Cardiac muscle cell (in vitro differentiated cells and primary cell): ENCODE measurements around the gene SIRT2. TPM values are rescaled to one million over a fixed set of nuclear protein-coding genes. Genes with fewer than 3 reads are reported as not detected.

ENCODE experiments used
- DNase-seq, 2 donors: peaks; one replicate each; pipeline versions ENCODE4 v3.0.0 to v3.0.0-alpha.2; 2010 to 2017; ENCODE audit warnings: low read depth in 1 of 2, low spot score in 1 of 2
- H3K27ac ChIP-seq: fragments of 200-600 bp; sonication (generic); 2 replicates; pipeline ENCODE4 v1.5.1; 2016
- H3K27me3 ChIP-seq: fragments of 200-600 bp; sonication (generic); 2 replicates; pipeline ENCODE4 v1.6.0; 2016; ENCODE audit warnings: control low read depth
- H3K36me3 ChIP-seq: fragments of 200-600 bp; sonication (generic); 2 replicates; pipeline ENCODE4 v1.5.1; 2016; ENCODE audit warnings: control low read depth
- H3K4me1 ChIP-seq: fragments of 200-600 bp; sonication (generic); 2 replicates; pipeline ENCODE4 v1.8.1; 2017; ENCODE audit warnings: low read depth, mild to moderate bottlenecking, mixed run types
- H3K4me3 ChIP-seq: fragments of 200-600 bp; sonication (generic); 2 replicates; pipeline ENCODE4 v1.5.1; 2016; ENCODE audit warnings: mild to moderate bottlenecking
- H3K9me3 ChIP-seq: fragments of 200-600 bp; sonication (generic); 2 replicates; pipeline ENCODE4 v1.5.1; 2017; ENCODE audit warnings: low read depth, mild to moderate bottlenecking, control low read depth
- polyA plus RNA-seq: library from polyadenylated mRNA; unstranded; fragments of >200 nt; fragmentation: Nextera tagmentation; extraction: Ambion mirVana; gene quantifications from 2 replicates; pipeline ENCODE4 v1.2.1, GENCODE V29; 2016
- total RNA-seq: library from RNA; depleted of rRNA; stranded (reverse); fragments of >200 nt; gene quantifications from 2 replicates; pipeline ENCODE4 v1.2.3, GENCODE V29; 2016
- TF ChIP-seq, protein P1 (sequence below): IDR thresholded peaks from 2 replicates; pipeline ENCODE4 v1.5.1; 2012; ENCODE audit warnings: low read depth, mild to moderate bottlenecking, low read length

SIRT2 gene
- total and polyA plus RNA-seq, 2 experiments from 2014 or later = 33.4 to 33.5 TPM

- TF ChIP-seq, protein P1, sequence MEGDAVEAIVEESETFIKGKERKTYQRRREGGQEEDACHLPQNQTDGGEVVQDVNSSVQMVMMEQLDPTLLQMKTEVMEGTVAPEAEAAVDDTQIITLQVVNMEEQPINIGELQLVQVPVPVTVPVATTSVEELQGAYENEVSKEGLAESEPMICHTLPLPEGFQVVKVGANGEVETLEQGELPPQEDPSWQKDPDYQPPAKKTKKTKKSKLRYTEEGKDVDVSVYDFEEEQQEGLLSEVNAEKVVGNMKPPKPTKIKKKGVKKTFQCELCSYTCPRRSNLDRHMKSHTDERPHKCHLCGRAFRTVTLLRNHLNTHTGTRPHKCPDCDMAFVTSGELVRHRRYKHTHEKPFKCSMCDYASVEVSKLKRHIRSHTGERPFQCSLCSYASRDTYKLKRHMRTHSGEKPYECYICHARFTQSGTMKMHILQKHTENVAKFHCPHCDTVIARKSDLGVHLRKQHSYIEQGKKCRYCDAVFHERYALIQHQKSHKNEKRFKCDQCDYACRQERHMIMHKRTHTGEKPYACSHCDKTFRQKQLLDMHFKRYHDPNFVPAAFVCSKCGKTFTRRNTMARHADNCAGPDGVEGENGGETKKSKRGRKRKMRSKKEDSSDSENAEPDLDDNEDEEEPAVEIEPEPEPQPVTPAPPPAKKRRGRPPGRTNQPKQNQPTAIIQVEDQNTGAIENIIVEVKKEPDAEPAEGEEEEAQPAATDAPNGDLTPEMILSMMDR = no peak
- no peaks in the 10 kb centered on the region for H3K9me3 ChIP-seq
- no peaks in the 10 kb centered on the region for H3K4me1 ChIP-seq
- H3K36me3 ChIP-seq = peaks cover 2% of the 10 kb centered on the region
- H3K27me3 ChIP-seq = no peaks in the 10 kb centered on the region
- DNase-seq = peak; percentile 99 to 100
- H3K27ac ChIP-seq = peak within 1 kb of the TSS; percentile 90
- peak within 1 kb of the TSS; percentile 88 for H3K4me3 ChIP-seq
Measured at GRCh38 chr19:38930776-38931520, 31.5 kb upstream of the SIRT2 start, which contains the start of gene MRPS12. Gene MRPS12, plus strand, starts transcription at chr19:38930944. Its CDS starts 351 bp downstream, at chr19:38931295.

DNA sequence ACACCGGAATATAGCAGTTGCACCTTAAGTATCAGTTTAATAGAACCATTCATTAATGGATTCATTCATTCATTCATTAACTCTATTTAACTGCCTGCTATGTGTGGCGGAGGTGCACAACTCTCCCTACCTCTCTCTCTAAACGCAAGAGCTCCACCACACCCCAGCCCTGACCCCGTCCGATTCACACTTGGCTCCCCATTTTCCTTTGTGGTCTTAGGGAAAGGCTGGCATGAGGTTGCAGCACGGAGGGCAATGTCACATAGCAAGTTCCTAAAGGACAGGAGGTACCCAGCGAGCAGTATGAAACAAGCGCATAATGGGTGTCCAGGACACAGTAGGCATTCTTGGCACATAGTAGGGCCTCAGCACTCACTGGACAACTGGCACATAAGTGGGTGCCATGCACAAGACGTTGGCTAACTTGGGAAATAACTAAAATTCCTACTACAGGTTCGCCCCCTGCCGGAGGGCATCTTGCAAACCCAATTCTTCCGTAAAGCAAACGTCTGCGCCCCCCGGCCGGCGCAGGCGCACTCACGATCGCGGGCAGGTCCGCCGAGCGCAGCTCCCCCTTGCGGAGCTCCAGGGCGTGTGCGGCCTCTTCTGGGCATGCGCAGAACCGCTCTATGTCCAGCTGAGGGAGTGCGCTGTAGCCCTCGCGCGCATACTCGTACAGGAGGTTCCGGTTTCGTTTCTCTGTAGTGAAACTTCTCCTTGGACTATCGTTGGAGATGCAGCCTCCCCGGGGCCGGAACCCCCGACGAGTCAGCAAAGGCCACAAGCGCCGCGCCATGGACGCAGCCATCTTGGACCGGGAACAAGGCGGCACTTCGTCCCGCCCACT is 30.7 kb upstream of the SIRT2 start, which contains the start of gene SARS2:
TSS of gene SARS2 (minus strand) at position 835 of the 847 bp plus-strand sequence. CDS start at position 808, 27 bp downstream.
- Histone ChIP-seq H3K4me3 (peak within 1 kb of the TSS; percentile 88), H3K27ac (peak within 1 kb of the TSS; percentile 90), H3K27me3 (no peaks in the 10 kb centered on the region), H3K4me1 (no peaks in the 10 kb centered on the region), H3K9me3 (no peaks in the 10 kb centered on the region), H3K36me3 (peaks cover 2% of the 10 kb centered on the region)
- TF ChIP-seq, protein P1 = peak; percentile 100
- peak; percentile 94 to 97 for DNase-seq

DNA sequence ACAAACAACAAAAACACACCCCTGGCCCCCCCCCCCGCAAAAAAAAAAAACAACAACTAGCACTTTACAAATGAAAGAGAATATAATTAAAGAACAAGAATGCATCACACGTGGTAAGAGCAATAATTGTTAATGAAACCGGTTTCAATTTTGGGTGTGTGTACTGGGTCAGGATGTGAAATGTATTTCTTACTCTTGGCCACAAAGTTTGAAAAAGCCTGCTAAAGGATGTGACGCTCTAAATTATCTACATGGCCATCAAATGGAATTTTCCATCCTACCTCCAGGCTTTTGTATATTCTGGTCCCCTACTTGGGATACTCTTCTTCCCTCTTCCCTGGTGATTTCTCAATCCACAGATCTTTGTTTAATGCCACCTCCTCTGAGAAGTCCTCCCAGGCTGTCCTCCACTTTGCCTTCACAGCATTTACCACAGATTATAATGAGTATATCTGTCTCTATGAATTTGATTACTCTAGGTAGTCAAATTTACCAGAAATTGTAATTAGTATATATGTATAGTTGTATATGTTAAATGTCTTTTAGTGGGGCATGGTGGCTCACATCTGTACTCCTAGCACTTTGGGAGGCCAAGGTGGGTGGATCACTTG is 29.1 kb upstream of the SIRT2 start:
- TF ChIP-seq, protein P1 = no peak
- no peaks in the 10 kb centered on the region for H3K9me3 ChIP-seq
- H3K27me3 ChIP-seq = no peaks in the 10 kb centered on the region
- DNase-seq = no peak
- no peaks in the 10 kb centered on the region for H3K4me1 ChIP-seq
- no peak overlapping the region for H3K4me3 ChIP-seq
- no peak overlapping the region for H3K27ac ChIP-seq
- H3K36me3 ChIP-seq = peaks cover 11% of the 10 kb centered on the region

DNA sequence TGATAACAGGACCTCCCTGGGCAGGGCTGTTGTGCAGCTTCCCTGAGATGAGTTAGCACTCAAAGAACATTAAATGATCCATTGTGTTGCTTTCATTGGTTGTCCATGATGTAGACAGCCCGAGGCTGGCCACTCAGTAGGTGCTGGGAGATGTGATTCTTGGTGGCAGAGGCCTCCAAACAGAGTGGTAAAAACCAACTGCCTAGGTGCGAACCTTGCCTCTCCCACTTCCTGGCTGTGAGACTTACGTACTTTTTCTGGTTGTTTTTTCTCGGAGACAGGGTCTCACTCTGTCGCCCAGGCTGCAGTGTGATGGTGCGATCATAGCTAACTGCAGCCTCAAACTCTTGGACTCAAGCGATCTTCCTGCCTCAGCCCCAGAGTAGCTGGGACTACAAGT is 25.0 kb upstream of the SIRT2 start:
- no peak overlapping the region for H3K4me3 ChIP-seq
- H3K9me3 ChIP-seq = no peaks in the 10 kb centered on the region
- TF ChIP-seq, protein P1 = no peak
- peaks cover 19% of the 10 kb centered on the region for H3K36me3 ChIP-seq
- no peak overlapping the region for H3K27ac ChIP-seq
- no peaks in the 10 kb centered on the region for H3K4me1 ChIP-seq
- DNase-seq = no peak
- H3K27me3 ChIP-seq = no peaks in the 10 kb centered on the region

DNA sequence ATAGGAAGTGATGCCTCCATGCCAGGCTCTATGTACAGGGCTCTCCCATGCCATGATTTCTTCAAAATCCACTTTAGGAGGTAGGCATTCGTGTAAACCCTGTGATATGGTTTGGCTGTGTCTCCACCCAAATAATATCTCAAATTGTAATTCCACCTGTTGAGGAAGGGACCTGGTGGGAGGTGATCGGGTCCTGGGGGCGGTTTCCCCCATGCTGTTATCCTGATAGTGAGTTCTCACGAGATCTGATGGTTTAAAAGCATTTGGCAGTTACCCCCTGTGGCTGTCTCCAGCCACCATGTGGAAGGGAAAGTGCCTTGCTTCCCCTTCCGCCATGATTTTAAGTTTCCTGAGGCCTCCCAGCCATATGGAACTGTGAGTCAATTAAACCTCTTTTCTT is 23.1 kb upstream of the SIRT2 start:
- Histone ChIP-seq H3K9me3 (no peaks in the 10 kb centered on the region), H3K36me3 (peaks cover 17% of the 10 kb centered on the region), H3K4me3 (no peak overlapping the region), H3K27ac (no peak overlapping the region), H3K4me1 (no peaks in the 10 kb centered on the region), H3K27me3 (no peaks in the 10 kb centered on the region)
- DNase-seq = no peak
- TF ChIP-seq, protein P1 = no peak
